T-cell (primary cell): ENCODE results near the gene NPHP4. TPM values are rescaled to one million over a fixed set of nuclear protein-coding genes. Genes with fewer than 3 reads are reported as not detected.

Experiments
- ATAC-seq, 4 experiments: fragments of 200-7000 bp in 3 of 4; fragments of 150-1000 bp in 1 of 4; cut with Tn5 transposase; replicated peaks in 1 of 4; 1 replicate in 3 of 4; 2 replicates in 1 of 4; pipeline ENCODE4 v1.10.0; 2021; ENCODE audit warnings: moderate library complexity in 3 of 4, mild to moderate bottlenecking in 2 of 4, moderate number of reproducible peaks in 1 of 4
- CTCF ChIA-PET, 2 donors: fragments of 300-600 bp; sonication (Branson Sonifier 250); formaldehyde crosslinking; loops; one replicate each; lab custom pipeline; 2022; ENCODE audit warnings: antibody characterized with exemption in 2 of 2; lab: Charles Lee
- POLR2A ChIA-PET, 2 donors: fragments of 300-600 bp; sonication (Branson Sonifier 250); formaldehyde crosslinking; loops; one replicate each; lab custom pipeline; 2022; ENCODE audit warnings: antibody characterized with exemption in 2 of 2; lab: Charles Lee
- DNase-seq, 35 experiments: peaks; one replicate each; pipeline versions ENCODE4 v3.0.0 to v3.0.0-alpha.2; 2013 to 2023
- H3K27ac ChIP-seq: one replicate; pipeline ENCODE4 v1.5.1; 2013; ENCODE audit warnings: low read length
- H3K27me3 ChIP-seq, 2 experiments: replicated peaks in 1 of 2; 1 replicate in 1 of 2; 2 replicates in 1 of 2; pipeline versions ENCODE4 v1.6.1 to v1.7.0; 2013; ENCODE audit warnings: low read length in 1 of 2, mixed read lengths in 1 of 2; ENCODE audit not compliant: control insufficient read depth in 2 of 2, insufficient read depth in 2 of 2; ENCODE audit errors: extremely low read depth in 1 of 2
- H3K36me3 ChIP-seq, 2 donors: 1 replicate in 1 of 2; 2 replicates in 1 of 2; pipeline versions ENCODE4 v1.6.1 to v1.7.0; 2013; ENCODE audit warnings: low read length in 1 of 2; ENCODE audit not compliant: control insufficient read depth in 2 of 2, insufficient read depth in 1 of 2; ENCODE audit errors: extremely low read depth in 1 of 2
- H3K4me1 ChIP-seq, 2 experiments: 1 replicate in 1 of 2; 2 replicates in 1 of 2; pipeline versions ENCODE4 v1.6.1 to v1.7.0; 2013; ENCODE audit warnings: low read length in 2 of 2, mixed read lengths in 1 of 2; ENCODE audit not compliant: insufficient read depth in 2 of 2, control insufficient read depth in 1 of 2; ENCODE audit errors: extremely low read depth in 1 of 2
- H3K4me3 ChIP-seq, 2 donors: 1 replicate in 1 of 2; 2 replicates in 1 of 2; pipeline versions ENCODE4 v1.5.1 to v1.7.0; 2013; ENCODE audit warnings: mild to moderate bottlenecking in 2 of 2, low read length in 1 of 2, moderate library complexity in 1 of 2; ENCODE audit not compliant: control insufficient read depth in 1 of 2; ENCODE audit errors: extremely low read depth in 1 of 2
- H3K9me3 ChIP-seq: 2 replicates; pipeline ENCODE4 v1.7.0; 2013
- H3K27ac Mint-ChIP-seq, 2 donors: one replicate each; pipeline ENCODE4 v1.8.0; 2020 to 2021; ENCODE audit warnings: mild to moderate bottlenecking in 2 of 2, mixed read lengths in 2 of 2
- H3K27me3 Mint-ChIP-seq, 2 donors: one replicate each; pipeline ENCODE4 v1.8.0; 2021 to 2022; ENCODE audit warnings: mixed read lengths in 2 of 2
- H3K36me3 Mint-ChIP-seq: one replicate; pipeline ENCODE4 v1.8.0; 2021; ENCODE audit warnings: mixed read lengths
- H3K4me1 Mint-ChIP-seq, 3 donors: one replicate each; pipeline ENCODE4 v1.8.0; 2020 to 2022; ENCODE audit warnings: mixed read lengths in 3 of 3, mild to moderate bottlenecking in 1 of 3
- H3K4me3 Mint-ChIP-seq, 3 donors: one replicate each; pipeline ENCODE4 v1.8.0; 2020 to 2022; ENCODE audit warnings: mild to moderate bottlenecking in 3 of 3, mixed read lengths in 3 of 3, moderate library complexity in 3 of 3
- H3K9me3 Mint-ChIP-seq, 3 donors: one replicate each; pipeline ENCODE4 v1.8.0; 2020 to 2022; ENCODE audit warnings: mixed read lengths in 3 of 3
- WGBS: methylation state at CpG from one replicate; pipeline ENCODE4 v1.1.5; 2013; ENCODE audit warnings: missing lambda C conversion rate; ENCODE audit not compliant: insufficient coverage; 5-methylcytosine and 5-hydroxymethylcytosine counted together
- total RNA-seq, 35 experiments: library from RNA in 6 of 35; stranded (reverse) in 6 of 35; fragments of 120-200 nt in 1 of 35; gene quantifications; one replicate each; pipeline versions ENCODE4 v1.2.1 to v1.2.4 and lab custom pipeline; 2013 to 2026

Gene NPHP4
- total RNA-seq, 5 donors from 2014 or later (not counting 1 experiment from before 2014, with no cell fraction given): 9.0 to 10.5 (median 9.8) TPM

GRCh38 chr1:5998906-5999301 lies 6.7 kb upstream of the NPHP4 start:
- ATAC-seq (no peak), DNase-seq (peak in 1 of 35 experiments; percentile 31)
- no peak overlapping the region for H3K4me3 Mint-ChIP-seq
- Histone ChIP-seq H3K36me3 (peaks cover 8 to 14% of the 10 kb centered on the region in 2 donors), H3K27ac (no peak overlapping the region), H3K27me3 (no peaks in the 10 kb centered on the region), H3K4me1 (peaks cover 4 to 63% of the 10 kb centered on the region in 2 experiments), H3K9me3 (no peaks in the 10 kb centered on the region), H3K4me3 (no peak overlapping the region)
- H3K27ac Mint-ChIP-seq: no peak overlapping the region
- H3K36me3 Mint-ChIP-seq: peaks cover 4% of the 10 kb centered on the region
- H3K4me1 Mint-ChIP-seq: peaks cover 44 to 65% (median 58%) of the 10 kb centered on the region in 3 donors
- WGBS: 91% methylated on average over 17 of the region's 19 CpGs
- no peaks in the 10 kb centered on the region for H3K9me3 Mint-ChIP-seq
- no peaks in the 10 kb centered on the region for H3K27me3 Mint-ChIP-seq
- ChIA-PET CTCF (interaction anchor here in 1 of 2 donors (0.6 kb wide), 1 partner anchor 326 kb away, joined by 3 read pairs; no protein-coding TSS in a partner anchor), POLR2A (no interaction called here)

GRCh38 chr1:5998051-5998905 lies 6.1 kb upstream of the NPHP4 start:
- Mint-ChIP-seq H3K36me3 (peaks cover 1% of the 10 kb centered on the region), H3K27ac (no peak overlapping the region), H3K4me3 (no peak overlapping the region), H3K27me3 (no peaks in the 10 kb centered on the region), H3K9me3 (no peaks in the 10 kb centered on the region), H3K4me1 (peaks cover 50 to 65% (median 57%) of the 10 kb centered on the region in 3 donors)
- POLR2A ChIA-PET: no interaction called here
- DNase-seq (no peak), ATAC-seq (no peak)
- no peaks in the 10 kb centered on the region for H3K27me3 ChIP-seq
- no peaks in the 10 kb centered on the region for H3K9me3 ChIP-seq
- CTCF ChIA-PET: interaction anchor here in 1 of 2 donors (0.6 kb wide), 1 partner anchor 327 kb away, joined by 3 read pairs; no protein-coding TSS in a partner anchor
- peaks cover 8 to 12% of the 10 kb centered on the region in 2 donors for H3K36me3 ChIP-seq
- 98% methylated on average over 6 of the region's 12 CpGs for whole genome bisulfite sequencing
- H3K4me1 ChIP-seq: peaks cover 7 to 68% of the 10 kb centered on the region in 2 experiments
- no peak overlapping the region for H3K4me3 ChIP-seq
- no peak overlapping the region for H3K27ac ChIP-seq

GRCh38 chr1:5997316-5997715 lies 5.1 kb upstream of the NPHP4 start:
- Mint-ChIP-seq H3K36me3 (no peaks in the 10 kb centered on the region), H3K4me1 (peaks cover 51 to 66% (median 54%) of the 10 kb centered on the region in 3 donors), H3K9me3 (no peaks in the 10 kb centered on the region), H3K4me3 (no peak overlapping the region), H3K27ac (no peak overlapping the region), H3K27me3 (no peaks in the 10 kb centered on the region)
- ChIA-PET CTCF (no interaction called here), POLR2A (no interaction called here)
- Histone ChIP-seq H3K4me3 (no peak overlapping the region), H3K4me1 (peaks cover 7 to 66% of the 10 kb centered on the region in 2 experiments), H3K9me3 (no peaks in the 10 kb centered on the region), H3K36me3 (peaks cover 5 to 8% of the 10 kb centered on the region in 2 donors), H3K27ac (no peak overlapping the region), H3K27me3 (no peaks in the 10 kb centered on the region)
- DNase-seq (no peak), ATAC-seq (no peak)
- WGBS: 89% methylated on average over 4 of the region's 5 CpGs

GRCh38 chr1:5996641-5997270 lies 4.5 kb upstream of the NPHP4 start:
- CTCF ChIA-PET: no interaction called here
- H3K27me3 ChIP-seq: no peaks in the 10 kb centered on the region
- no peak overlapping the region for H3K27ac Mint-ChIP-seq
- no peaks in the 10 kb centered on the region for H3K9me3 ChIP-seq
- peaks cover 5 to 8% of the 10 kb centered on the region in 2 donors for H3K36me3 ChIP-seq
- H3K4me3 Mint-ChIP-seq: peak overlapping the region in 1 of 3 donors; percentile 32
- H3K9me3 Mint-ChIP-seq: no peaks in the 10 kb centered on the region
- no peak overlapping the region for H3K27ac ChIP-seq
- H3K36me3 Mint-ChIP-seq: no peaks in the 10 kb centered on the region
- POLR2A ChIA-PET: no interaction called here
- 96% methylated on average over 12 of the region's 16 CpGs for WGBS
- DNase-seq (no peak), ATAC-seq (no peak)
- H3K27me3 Mint-ChIP-seq: no peaks in the 10 kb centered on the region
- no peak overlapping the region for H3K4me3 ChIP-seq
- H3K4me1 ChIP-seq: peaks cover 7 to 61% of the 10 kb centered on the region in 2 experiments
- H3K4me1 Mint-ChIP-seq: peaks cover 45 to 61% (median 54%) of the 10 kb centered on the region in 3 donors

- Mint-ChIP-seq H3K36me3 (no peaks in the 10 kb centered on the region), H3K4me3 (peak overlapping the region in 1 of 3 donors; percentile 32), H3K27ac (no peak overlapping the region), H3K4me1 (peaks cover 43 to 59% (median 57%) of the 10 kb centered on the region in 3 donors), H3K9me3 (no peaks in the 10 kb centered on the region), H3K27me3 (no peaks in the 10 kb centered on the region)
- Histone ChIP-seq H3K27ac (no peak overlapping the region), H3K9me3 (no peaks in the 10 kb centered on the region), H3K4me3 (no peak overlapping the region), H3K4me1 (peaks cover 9 to 58% of the 10 kb centered on the region in 2 experiments), H3K36me3 (peaks cover 5 to 6% of the 10 kb centered on the region in 2 donors), H3K27me3 (no peaks in the 10 kb centered on the region)
- WGBS: 94% methylated on average over 14 of the region's 17 CpGs
- ChIA-PET CTCF (no interaction called here), POLR2A (no interaction called here)
- ATAC-seq (no peak), DNase-seq (no peak)
Observed at GRCh38 chr1:5995871-5996630, 3.8 kb upstream of the NPHP4 start.
